ENCODE data around the gene CST7. TPM values are rescaled to one million over a fixed set of nuclear protein-coding genes. Genes with fewer than 3 reads are reported as not detected.

The CST7 gene
- total RNA-seq, 1 experiment from 2014 or later, result not detected

DNA sequence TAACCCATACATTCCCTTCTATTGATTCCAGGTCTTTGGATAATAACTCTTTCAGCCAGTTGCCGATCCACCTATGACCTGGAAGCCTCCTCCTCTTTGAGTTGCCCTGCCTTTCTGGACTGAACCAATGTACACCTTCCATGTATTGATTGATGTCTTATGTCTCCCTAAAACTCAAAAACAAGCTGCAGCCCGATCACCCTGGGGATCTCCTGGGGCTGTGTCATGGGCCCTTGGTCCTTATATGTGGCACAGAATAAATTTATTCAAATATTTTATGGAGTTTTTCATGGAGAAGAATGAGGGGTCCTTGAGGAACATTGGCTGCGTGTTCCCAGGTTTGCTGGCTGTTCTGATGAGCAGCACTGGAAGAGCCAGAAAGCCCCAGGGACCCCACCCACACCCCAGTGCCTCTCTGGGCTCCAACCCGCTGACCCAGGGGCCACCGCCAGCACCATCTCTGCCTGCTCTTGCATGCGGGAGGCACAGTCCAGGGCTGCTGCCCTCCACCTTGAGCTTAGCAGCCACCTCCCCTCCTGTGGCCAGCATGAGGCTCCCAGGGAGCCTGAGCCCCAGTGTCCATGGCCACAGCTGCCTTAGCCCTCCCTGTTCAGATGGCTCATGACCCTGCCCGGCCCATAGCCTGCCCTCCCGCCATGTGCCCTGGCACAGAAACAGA lies 36.5 kb upstream of the CST7 start:
- Histone ChIP-seq H4K91ac (ENCODE audit: insufficient read length, low read depth, low read length) (no peak overlapping the region), H2BK15ac (ENCODE audit: low read depth, low read length) (no peak overlapping the region), H3K4me1 (ENCODE audit: insufficient read depth, low read length) (0 out of 2 replicates have a peak, but pooled peaks cover 6% of the 10 kb centered on the region), H3K9me3 (ENCODE audit: control insufficient read depth, low read depth, low read length) (peaks cover 6% of the 10 kb centered on the region), H3K79me1 (ENCODE audit: insufficient read depth, low read depth, low read length, poor library complexity, severe bottlenecking) (no peaks in the 10 kb centered on the region), H2BK5ac (ENCODE audit: insufficient read length, low read length) (no peak overlapping the region), H2BK12ac (ENCODE audit: insufficient read length, low read depth, low read length) (no peak overlapping the region), H3K9ac (ENCODE audit: extremely low read depth, insufficient read length, low read length) (no peak overlapping the region), H3K4me2 (ENCODE audit: insufficient read depth, insufficient read length, low read length) (no peak overlapping the region), H4K8ac (replicated peaks; ENCODE audit: insufficient read length, low read depth, low read length) (no peak overlapping the region), H3K23ac (ENCODE audit: insufficient read length, low read depth, low read length) (no peak overlapping the region), H2BK20ac (ENCODE audit: low read depth, low read length, poor library complexity, severe bottlenecking) (no peak overlapping the region), H4K20me1 (ENCODE audit: control insufficient read depth, insufficient read depth, insufficient read length) (no peaks in the 10 kb centered on the region), H2AK5ac (ENCODE audit: insufficient read length, low read length) (no peak overlapping the region), H3K4ac (ENCODE audit: low read depth, low read length) (no peak overlapping the region), H4K5ac (ENCODE audit: insufficient read length, low read depth, low read length) (no peak overlapping the region), H3K56ac (ENCODE audit: insufficient read length, low read depth, low read length) (no peak overlapping the region), H3T11ph (ENCODE audit: low read length) (no peak overlapping the region), H2BK120ac (ENCODE audit: low read depth, low read length, poor library complexity, severe bottlenecking) (no peak overlapping the region), H3K27ac (ENCODE audit: insufficient read length, low read depth, low read length) (no peak overlapping the region), H3K18ac (ENCODE audit: insufficient read length, low read depth, low read length) (no peak overlapping the region), H3K79me2 (ENCODE audit: insufficient read depth, low read length) (no peaks in the 10 kb centered on the region), H2AFZ (ENCODE audit: low read length) (no peak overlapping the region), H3K14ac (ENCODE audit: insufficient read depth, low read length) (no peak overlapping the region), H3K23me2 (ENCODE audit: insufficient read length, low read depth, low read length, poor library complexity, severe bottlenecking) (no peaks in the 10 kb centered on the region), H3K27me3 (ENCODE audit: insufficient read depth, low read length) (no peaks in the 10 kb centered on the region)
- Mint-ChIP-seq H3K9me3 (peaks cover 10 to 17% of the 10 kb centered on the region in 2 experiments), H3K27ac (no peak overlapping the region), H3K36me3 (ENCODE audit: insufficient read depth in 1 of 3, low read depth in 3 of 3) (peaks cover 3 to 5% (median 4%) of the 10 kb centered on the region in 3 experiments; a peak in 3 of 7 replicates), H3K4me1 (peaks cover 15 to 16% of the 10 kb centered on the region in 2 experiments), H3K27me3 (ENCODE audit: low read depth) (peaks cover 10% of the 10 kb centered on the region), H3K4me3 (no peak overlapping the region)
- WGBS (ENCODE audit: extremely low coverage, insufficient read length, low lambda C conversion rate), result no CpG with 5 or more reads among the region's 8 CpGs
- TF ChIP-seq CTCF (conservative IDR thresholded peaks at IDR 0.05), result no peak
- DNase-seq, result no peak
